Caco-2 (cell line): ENCODE results near the gene COQ10B. TPM values are rescaled to one million over a fixed set of nuclear protein-coding genes. Genes with fewer than 3 reads are reported as not detected.

Experiments used
- BruUV-seq: library from RNA; stranded (reverse); fragments of 400-500 nt; replicated peaks from 2 replicates; lab custom pipeline; 2021; lab: Mats Ljungman, UMichigan
- CTCF ChIA-PET: fragments of 300-600 bp; sonication (Branson Sonifier 250); formaldehyde crosslinking; loops from one replicate; lab custom pipeline; 2022; ENCODE audit warnings: antibody characterized with exemption; lab: Charles Lee
- POLR2A ChIA-PET: fragments of 300-600 bp; sonication (Branson Sonifier 250); formaldehyde crosslinking; loops from one replicate; lab custom pipeline; 2022; ENCODE audit warnings: antibody characterized with exemption; lab: Charles Lee
- DNase-seq, 2 experiments: peaks; one replicate each; pipeline versions ENCODE4 v3.0.0 to v3.0.0-alpha.2; 2020 to 2022
- H3K27me3 ChIP-seq: replicated peaks from 2 replicates; pipeline ENCODE4 v1.6.0; 2011; ENCODE audit warnings: low read length; ENCODE audit not compliant: control insufficient read depth, insufficient read depth
- H3K36me3 ChIP-seq: 2 replicates; pipeline ENCODE4 v1.5.1; 2011; ENCODE audit warnings: low read length; ENCODE audit not compliant: control insufficient read depth, insufficient read depth
- H3K4me1 ChIP-seq: fragments of 250-450 bp; sonication (Bioruptor Pico); 2 replicates; pipeline ENCODE4 v1.5.1; 2020; ENCODE audit warnings: mild to moderate bottlenecking
- H3K4me3 ChIP-seq: 2 replicates; pipeline ENCODE4 v1.5.1; 2011; ENCODE audit warnings: low read depth, mild to moderate bottlenecking, control low read depth, low read length
- H3K9me3 ChIP-seq: fragments of 250-450 bp; sonication (Bioruptor Pico); 2 replicates; pipeline ENCODE4 v1.5.1; 2020; ENCODE audit warnings: mild to moderate bottlenecking, moderate library complexity
- H3K27ac Mint-ChIP-seq: one replicate; pipeline ENCODE4 v1.8.0; 2022; ENCODE audit warnings: mixed read lengths; ENCODE audit not compliant: unreplicated experiment
- H3K27me3 Mint-ChIP-seq: one replicate; pipeline ENCODE4 v1.8.0; 2022; ENCODE audit warnings: mixed read lengths; ENCODE audit not compliant: insufficient read depth, unreplicated experiment
- H3K36me3 Mint-ChIP-seq: one replicate; pipeline ENCODE4 v1.8.0; 2022; ENCODE audit warnings: mild to moderate bottlenecking, mixed read lengths; ENCODE audit not compliant: insufficient read depth, unreplicated experiment
- H3K4me1 Mint-ChIP-seq: one replicate; pipeline ENCODE4 v1.8.0; 2022; ENCODE audit warnings: low read depth, mixed read lengths; ENCODE audit not compliant: unreplicated experiment
- H3K4me3 Mint-ChIP-seq: one replicate; pipeline ENCODE4 v1.8.0; 2022; ENCODE audit warnings: mild to moderate bottlenecking, moderate library complexity, mixed read lengths; ENCODE audit not compliant: unreplicated experiment
- H3K9me3 Mint-ChIP-seq: one replicate; pipeline ENCODE4 v1.8.0; 2022; ENCODE audit warnings: mixed read lengths; ENCODE audit not compliant: unreplicated experiment
- CTCF ChIP-seq, 2 experiments: fragments of 200-600 bp in 1 of 2; IDR thresholded peaks; 1 replicate in 1 of 2; 2 replicates in 1 of 2; pipeline versions ENCODE4 v1.5.1 to v1.8.0; 2011 to 2022; ENCODE audit warnings: antibody characterized with exemption in 1 of 2, control low read depth in 1 of 2, inconsistent platforms in 1 of 2, low read depth in 1 of 2, low read length in 1 of 2, mild to moderate bottlenecking in 1 of 2, moderate library complexity in 1 of 2; ENCODE audit not compliant: insufficient read depth in 1 of 2, severe bottlenecking in 1 of 2, unreplicated experiment in 1 of 2
- intact Hi-C: fragments of 100-400 bp; cut with micrococcal nuclease; formaldehyde crosslinking; loops from one replicate; pipeline ENCODE4 v1.10.0; 2022; ENCODE audit not compliant: unreplicated experiment
- total RNA-seq: library from RNA; stranded (reverse); gene quantifications from 2 replicates; pipeline ENCODE4 v1.2.3, GENCODE V29; 2022

The COQ10B gene
- total RNA-seq, 1 experiment from 2014 or later = 22.5 TPM

- TF ChIP-seq CTCF (IDR thresholded peaks at IDR 0.05; ENCODE audit: insufficient read depth in 1 of 2, low read depth in 1 of 2, low read length in 1 of 2, severe bottlenecking in 1 of 2, unreplicated experiment in 1 of 2) = no peak
- intact Hi-C loops = loop anchor here (10.0 kb wide), 1 partner anchor 249 kb away; the partner anchor contains the start of gene MARS2
- BruUV-seq = no TSS peak
- no peaks in the 10 kb centered on the region for H3K27me3 ChIP-seq
- H3K36me3 Mint-ChIP-seq = peaks cover 36% of the 10 kb centered on the region
- ChIA-PET POLR2A (interaction anchor here (0.6 kb wide), 1 partner anchor 44 kb away, joined by 4 read pairs; the partner anchor contains the start of gene HSPD1), CTCF (no interaction called here)
- H3K27ac Mint-ChIP-seq = no peak overlapping the region
- H3K4me3 Mint-ChIP-seq = peak overlapping the region; percentile 92
- no peaks in the 10 kb centered on the region for H3K27me3 Mint-ChIP-seq
- no peak for DNase-seq
- no peaks in the 10 kb centered on the region for H3K36me3 ChIP-seq
- H3K9me3 ChIP-seq = no peaks in the 10 kb centered on the region; the same call in 1 of the 2 replicates
- peaks cover 24% of the 10 kb centered on the region for H3K4me1 ChIP-seq
- no peaks in the 10 kb centered on the region for H3K9me3 Mint-ChIP-seq
- H3K4me3 ChIP-seq = no peak overlapping the region
- H3K4me1 Mint-ChIP-seq = peaks cover 32% of the 10 kb centered on the region
These were observed 2.1 kb downstream of the COQ10B start for GRCh38 chr2:197455428-197455827.

GRCh38 chr2:197460649-197461048, 7.3 kb downstream of the COQ10B start:
- peak overlapping the region; percentile 34 for H3K4me3 Mint-ChIP-seq
- no peaks in the 10 kb centered on the region for H3K27me3 Mint-ChIP-seq
- POLR2A ChIA-PET = interaction anchor here (1.7 to 2.4 kb wide), 3 partner anchors 10 to 39 kb away, joined by 4 to 15 read pairs (median 11); partner anchors contain the start of genes HSPD1, HSPE1 and SF3B1
- Histone ChIP-seq H3K36me3 (no peaks in the 10 kb centered on the region; the same call in 1 of the 2 replicates), H3K9me3 (no peaks in the 10 kb centered on the region), H3K4me3 (no peak overlapping the region), H3K27me3 (no peaks in the 10 kb centered on the region), H3K4me1 (peaks cover 18% of the 10 kb centered on the region)
- BruUV-seq = no TSS peak
- no peaks in the 10 kb centered on the region for H3K9me3 Mint-ChIP-seq
- H3K27ac Mint-ChIP-seq = peak overlapping the region; percentile 92
- peaks cover 30% of the 10 kb centered on the region for H3K4me1 Mint-ChIP-seq
- TF ChIP-seq CTCF (IDR thresholded peaks at IDR 0.05; ENCODE audit: insufficient read depth in 1 of 2, low read depth in 1 of 2, low read length in 1 of 2, severe bottlenecking in 1 of 2, unreplicated experiment in 1 of 2) = no peak
- DNase-seq = peak; percentile 68 to 72
- CTCF ChIA-PET = interaction anchor here (0.6 kb wide), 2 partner anchors 18 to 25 kb away, joined by 4 to 9 read pairs; partner anchors contain the start of gene SF3B1
- intact Hi-C loops = loop anchor here (1.0 to 2.0 kb wide), 4 partner anchors 7 to 40 kb away; partner anchors contain the start of genes COQ10B, HSPE1 and SF3B1
- peaks cover 30% of the 10 kb centered on the region for H3K36me3 Mint-ChIP-seq

GRCh38 chr2:197461057-197461456, 7.7 kb downstream of the COQ10B start:
- no peaks in the 10 kb centered on the region for H3K9me3 Mint-ChIP-seq
- Histone ChIP-seq H3K4me3 (no peak overlapping the region), H3K27me3 (no peaks in the 10 kb centered on the region), H3K9me3 (no peaks in the 10 kb centered on the region), H3K4me1 (peaks cover 18% of the 10 kb centered on the region), H3K36me3 (no peaks in the 10 kb centered on the region; the same call in 1 of the 2 replicates)
- ChIA-PET POLR2A (interaction anchor here (1.7 to 2.4 kb wide), 3 partner anchors 10 to 39 kb away, joined by 4 to 15 read pairs (median 11); partner anchors contain the start of genes HSPD1, HSPE1 and SF3B1), CTCF (interaction anchor here (0.6 kb wide), 1 partner anchor 18 kb away, joined by 9 read pairs; no protein-coding TSS in a partner anchor)
- DNase-seq = no peak
- H3K4me3 Mint-ChIP-seq = peak overlapping the region; percentile 34
- peaks cover 31% of the 10 kb centered on the region for H3K36me3 Mint-ChIP-seq
- no peaks in the 10 kb centered on the region for H3K27me3 Mint-ChIP-seq
- BruUV-seq = no TSS peak
- intact Hi-C loops = loop anchor here (1.0 to 2.0 kb wide), 3 partner anchors 8 to 26 kb away; partner anchors contain the start of genes COQ10B and SF3B1
- H3K27ac Mint-ChIP-seq = peak overlapping the region; percentile 92
- peaks cover 30% of the 10 kb centered on the region for H3K4me1 Mint-ChIP-seq
- no peak for TF ChIP-seq CTCF (IDR thresholded peaks at IDR 0.05; ENCODE audit: insufficient read depth in 1 of 2, low read depth in 1 of 2, low read length in 1 of 2, severe bottlenecking in 1 of 2, unreplicated experiment in 1 of 2)
